Measurements from ENCODE around the gene CHKA. TPM values are rescaled to one million over a fixed set of nuclear protein-coding genes. Genes with fewer than 3 reads are reported as not detected.
"Not testable (repeated sequence)": the region's sequence is repeated elsewhere in the genome, so short reads cannot be mapped to it uniquely, and the experiment has no call there.

CHKA gene
- total RNA-seq, 1 donor from 2014 or later: 10.6 TPM

DNA sequence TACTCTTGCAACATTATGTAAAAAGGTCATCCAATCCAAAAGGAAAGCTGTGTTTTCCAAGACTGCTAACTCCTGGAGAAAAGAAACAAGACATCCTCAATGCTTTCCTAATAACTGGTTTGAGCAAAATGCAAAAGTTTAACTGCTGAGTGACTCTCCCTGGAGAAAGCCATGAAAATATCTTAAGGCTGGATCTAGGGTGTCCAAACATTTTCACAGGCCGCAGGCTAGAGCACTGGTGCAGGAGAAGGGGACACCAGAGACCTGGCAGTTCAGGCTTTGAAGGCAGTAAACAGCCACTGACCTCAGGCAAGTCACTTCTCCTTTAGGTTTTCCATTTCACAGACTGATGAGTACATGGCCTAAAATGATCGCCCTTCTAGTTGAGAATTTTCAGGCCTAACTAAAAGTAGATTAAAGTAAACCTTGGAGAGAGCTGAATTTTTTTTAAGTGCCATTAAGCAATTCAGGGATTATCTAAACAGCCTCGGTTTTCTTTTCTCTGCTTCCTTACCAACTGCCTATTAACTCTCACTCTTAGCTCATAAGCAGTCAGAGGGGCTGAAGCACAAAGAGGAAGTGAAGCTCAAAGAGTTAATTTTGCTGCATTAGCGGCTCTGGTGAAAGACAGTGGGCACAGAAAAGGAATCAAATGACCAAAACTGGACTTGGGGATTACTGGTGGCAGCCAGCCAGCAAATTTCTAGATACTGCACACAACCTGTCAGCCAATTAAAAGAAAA, 2.3 kb downstream of the CHKA start:
- intact Hi-C loops (cut with micrococcal nuclease): no loop called here
- DNase-seq (no peak), ATAC-seq (no peak)

DNA sequence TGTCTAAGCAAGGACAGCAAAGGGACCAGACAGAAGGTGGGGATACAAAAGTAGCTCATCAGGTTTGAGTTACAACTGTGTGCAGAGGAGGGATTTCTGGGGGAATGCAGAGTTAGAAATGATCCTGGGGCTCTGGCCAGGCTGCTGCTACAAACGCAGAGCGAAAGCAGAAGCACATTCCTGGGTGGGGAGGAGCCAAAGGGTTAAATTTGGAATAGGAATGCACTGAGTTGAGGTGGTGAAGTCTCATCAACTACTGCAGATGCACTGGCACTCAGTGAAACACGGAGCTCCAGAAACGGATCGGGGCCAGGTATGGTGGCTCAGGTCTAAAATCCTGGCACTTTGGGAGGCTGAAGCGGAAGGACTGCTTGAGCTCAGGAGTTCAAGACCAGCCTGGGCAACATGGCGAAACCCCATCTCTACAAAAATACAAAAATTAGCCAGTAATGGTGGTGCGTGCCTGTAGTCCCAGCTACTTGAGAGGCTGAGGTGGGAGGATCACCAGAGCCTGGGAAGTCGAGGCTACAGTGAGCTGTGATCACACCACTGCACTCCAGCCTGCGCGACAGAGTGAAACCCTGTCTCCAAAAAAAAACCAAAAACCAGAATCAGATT, 3.2 kb downstream of the CHKA start:
- ATAC-seq (peak; percentile 2), DNase-seq (no peak)
- intact Hi-C loops (cut with micrococcal nuclease): no loop called here

DNA sequence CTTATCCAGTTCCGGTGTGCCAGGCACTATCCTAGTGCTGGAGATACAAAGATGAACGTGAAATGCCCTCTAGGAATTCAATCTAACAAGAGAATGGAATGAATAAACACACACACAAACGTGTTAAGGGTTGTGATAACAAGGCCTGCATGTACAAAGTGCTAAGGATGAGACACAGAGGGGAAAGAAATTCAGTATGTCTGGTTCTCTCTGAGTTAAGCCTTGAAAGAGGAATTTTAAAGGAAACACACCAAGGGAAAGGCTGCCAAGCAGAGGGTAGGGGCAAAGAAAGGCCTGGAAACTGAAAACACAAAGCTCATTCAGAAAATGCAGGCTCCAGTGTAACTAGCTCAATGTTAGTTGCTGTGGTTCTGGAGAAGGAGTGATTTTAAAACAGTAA, 4.2 kb downstream of the CHKA start:
- ATAC-seq: no peak
- DNase-seq: no peak
- intact Hi-C loops (cut with micrococcal nuclease): no loop called here

DNA sequence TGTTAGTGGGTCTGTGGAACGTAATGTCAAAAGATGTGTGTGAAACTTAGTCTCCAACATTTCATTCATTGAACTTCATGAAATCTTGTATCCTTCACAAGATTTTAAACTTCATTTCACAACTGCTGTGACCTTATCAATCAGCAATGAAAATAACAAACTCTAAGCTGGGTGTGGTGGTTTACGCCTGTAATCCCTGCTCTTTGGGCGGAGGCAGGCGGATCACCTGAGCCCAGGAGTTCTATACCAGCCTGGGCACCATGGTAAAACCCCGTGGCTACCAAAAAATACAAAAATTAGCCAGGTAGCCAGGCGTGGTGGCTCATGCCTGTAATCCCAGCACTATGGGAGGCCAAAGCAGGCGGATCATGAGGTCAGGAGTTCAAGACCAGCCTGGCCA, 5.1 kb downstream of the CHKA start:
- ATAC-seq (no peak), DNase-seq (no peak)
- intact Hi-C loops (cut with micrococcal nuclease): no loop called here

DNA sequence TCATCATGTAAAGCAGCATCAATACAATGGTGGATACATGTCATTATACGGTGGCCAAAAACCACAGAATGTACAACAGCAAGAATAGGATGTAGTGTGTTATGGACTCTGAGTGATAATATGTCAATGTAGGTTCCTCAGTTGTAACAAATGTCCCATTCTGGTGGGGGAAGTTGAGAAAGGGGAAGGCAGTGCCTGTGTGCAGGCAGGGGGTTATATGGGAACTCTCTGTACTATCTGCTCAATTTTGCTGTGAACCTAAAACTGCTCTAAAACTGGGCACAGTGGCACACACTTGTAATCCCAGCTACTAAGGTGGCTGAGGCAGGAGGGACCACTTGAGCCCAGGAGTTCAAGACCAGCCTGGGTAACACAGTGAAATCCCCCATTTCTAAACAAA, 5.9 kb downstream of the CHKA start:
- intact Hi-C loops (cut with micrococcal nuclease): no loop called here
- DNase-seq (no peak), ATAC-seq (peak; percentile 30)

DNA sequence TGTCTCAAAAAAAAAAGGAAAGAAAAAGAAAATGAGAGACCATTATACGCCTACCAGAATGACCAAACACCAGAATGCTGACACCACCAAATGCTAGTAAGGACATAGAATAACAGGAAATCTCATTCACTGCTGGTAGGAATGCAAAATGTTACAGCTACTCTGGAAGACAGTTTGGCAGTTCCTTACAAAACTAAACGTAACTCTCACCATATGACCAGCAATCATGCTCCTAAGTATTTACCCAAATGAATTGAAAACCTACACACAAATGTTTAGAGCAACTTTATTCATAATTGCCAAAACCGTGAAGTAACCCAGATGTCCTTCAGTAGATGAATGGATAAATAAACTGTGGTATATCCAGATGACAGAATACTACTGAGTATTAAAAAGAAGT, 7.2 kb downstream of the CHKA start:
- no peak for DNase-seq
- peak; percentile 13 for ATAC-seq
- intact Hi-C loops (cut with micrococcal nuclease): no loop called here

DNA sequence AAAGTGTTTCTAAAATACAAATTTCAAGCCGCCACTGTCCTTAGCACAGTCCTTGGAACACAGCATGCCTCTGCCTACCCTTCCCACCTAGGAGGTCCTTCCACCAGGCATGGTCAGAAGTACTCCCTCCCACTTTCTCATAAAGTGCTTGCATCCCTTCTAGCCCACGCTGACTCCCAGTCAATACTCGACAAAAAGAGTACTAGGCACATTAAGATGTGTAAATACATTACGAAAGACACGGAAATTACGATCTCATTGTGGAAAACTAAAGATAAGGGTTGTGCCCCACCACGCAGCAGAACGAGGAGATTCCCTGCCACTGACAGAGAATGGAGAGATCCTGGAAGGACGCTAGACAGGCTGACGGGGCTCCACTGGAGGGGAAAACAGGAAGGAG, 13.5 kb downstream of the CHKA start:
- DNase-seq (no peak), ATAC-seq (no peak)
- intact Hi-C loops (cut with micrococcal nuclease): no loop called here

DNA sequence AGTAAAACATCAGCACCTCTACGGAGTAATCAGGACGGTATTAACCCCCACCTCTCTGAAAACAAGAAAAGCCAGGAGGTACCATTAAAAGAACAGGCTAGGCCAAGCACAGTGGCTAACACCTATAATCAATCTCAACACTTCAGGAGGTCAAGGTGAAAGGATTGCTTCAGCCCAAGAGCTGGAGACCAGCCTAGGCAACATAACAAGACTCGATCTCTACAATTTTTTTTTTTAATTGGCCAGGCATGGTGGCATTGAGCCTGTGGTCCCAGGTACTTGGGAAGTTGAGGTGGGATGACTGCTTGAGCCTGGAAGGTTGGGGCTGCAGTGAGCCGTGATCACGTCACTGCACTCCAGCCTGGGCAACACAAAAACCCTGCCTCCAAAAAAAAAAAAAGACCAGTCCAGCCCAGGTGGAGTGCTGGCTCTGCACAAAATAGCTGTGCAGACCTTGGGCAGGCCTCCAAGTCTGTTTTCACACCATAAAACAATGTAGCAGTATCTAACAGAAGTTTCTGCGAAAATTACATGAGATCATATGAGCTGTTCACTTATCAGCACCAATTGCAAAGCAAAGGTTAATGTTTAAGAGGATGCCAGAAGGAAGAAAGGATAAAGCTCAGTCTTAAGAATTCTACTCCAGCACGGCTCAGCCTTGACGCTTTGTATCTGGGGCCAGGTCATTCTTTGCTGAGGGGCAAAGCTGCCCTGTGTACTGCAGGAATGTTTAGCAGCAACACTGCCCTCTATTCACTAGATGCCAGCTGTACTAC, 14.8 kb downstream of the CHKA start:
- DNase-seq (no peak), ATAC-seq (peak; percentile 89)
- intact Hi-C loops (cut with micrococcal nuclease): no loop called here

DNA sequence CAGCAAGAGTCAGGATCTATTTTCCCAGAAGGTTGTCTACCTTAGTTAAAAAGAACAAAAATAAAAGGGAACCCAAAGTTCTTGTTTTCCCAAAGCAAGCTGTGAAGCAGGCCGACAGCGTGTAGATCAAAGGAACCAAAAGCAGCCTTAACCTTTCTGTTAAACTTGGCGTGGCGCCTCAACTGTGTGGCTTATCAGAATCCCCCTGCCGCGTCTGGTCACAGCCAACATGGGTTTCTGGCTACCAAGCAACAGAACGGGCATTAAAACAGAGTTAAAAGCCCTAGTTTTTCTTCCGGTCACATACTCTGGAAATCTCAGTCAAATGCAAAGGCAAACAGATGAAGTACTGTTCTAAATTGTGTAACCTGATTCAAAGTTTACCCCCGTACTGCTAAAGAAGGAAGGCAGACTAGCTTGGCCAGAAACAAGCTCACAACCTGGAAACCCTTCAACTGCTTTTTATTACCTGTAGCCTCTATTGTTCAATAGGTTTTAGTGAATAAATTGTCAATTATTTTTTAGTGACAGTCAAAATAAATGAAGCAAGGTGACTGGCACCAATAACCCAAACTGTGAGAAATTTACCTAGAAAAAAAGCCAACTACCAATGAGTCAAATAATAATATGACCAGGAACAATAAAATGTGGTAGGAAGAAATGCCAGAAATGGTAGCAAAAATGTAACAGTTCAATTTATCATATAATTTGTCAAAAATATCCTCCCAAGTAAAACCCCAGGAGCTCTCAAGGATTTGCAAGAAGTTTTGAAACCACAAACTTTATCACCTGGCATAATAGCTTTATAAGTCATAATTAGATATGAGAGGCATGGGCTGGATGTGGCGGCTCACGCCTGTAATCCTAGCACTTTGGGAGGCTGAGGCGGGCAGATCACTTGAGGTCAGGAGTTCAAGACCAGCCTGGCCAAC, 21.4 kb downstream of the CHKA start:
- DNase-seq: no peak
- peak; percentile 69 for ATAC-seq
- intact Hi-C loops (cut with micrococcal nuclease): no loop called here

DNA sequence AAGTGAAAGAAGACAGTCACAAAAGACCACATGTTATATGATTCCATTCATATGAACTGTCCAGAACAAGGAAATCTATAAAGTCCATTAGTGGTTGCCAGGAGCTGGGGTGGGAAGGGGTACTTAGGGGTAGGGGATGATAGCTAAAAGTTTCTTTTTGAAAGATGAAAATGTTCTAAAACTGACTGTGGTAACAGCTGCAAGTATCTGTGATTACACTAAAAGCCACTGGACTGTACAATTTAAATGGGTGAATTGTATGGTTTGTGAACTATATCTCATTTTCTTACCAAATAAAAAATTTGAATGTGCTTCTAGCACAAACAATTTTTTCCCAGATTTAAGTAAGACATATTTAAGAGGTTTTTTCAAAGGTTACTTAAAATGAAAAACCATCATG, 22.1 kb downstream of the CHKA start:
- intact Hi-C loops (cut with micrococcal nuclease): no loop called here
- DNase-seq (no peak), ATAC-seq (no peak)

DNA sequence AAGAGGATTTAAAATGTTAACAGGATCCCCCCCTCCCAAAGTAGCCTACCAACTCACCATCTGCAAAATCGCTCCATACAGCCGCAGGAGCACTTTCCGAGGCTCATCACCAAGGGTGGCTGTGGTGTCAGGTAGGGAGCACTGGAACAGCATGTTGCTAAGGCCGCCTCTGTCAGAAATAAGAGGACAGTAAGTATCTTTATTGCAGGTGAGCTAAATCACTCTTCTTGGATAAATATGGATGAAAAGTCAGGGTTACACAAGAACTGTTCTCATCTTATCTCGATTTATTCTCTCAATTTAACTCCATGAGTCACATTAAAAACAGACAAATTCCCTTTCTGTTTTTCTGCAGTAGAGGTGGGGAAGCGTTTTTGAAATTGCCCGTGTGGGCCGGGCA, 24.2 kb downstream of the CHKA start:
- DNase-seq (no peak), ATAC-seq (no peak)
- intact Hi-C loops (cut with micrococcal nuclease): no loop called here

DNA sequence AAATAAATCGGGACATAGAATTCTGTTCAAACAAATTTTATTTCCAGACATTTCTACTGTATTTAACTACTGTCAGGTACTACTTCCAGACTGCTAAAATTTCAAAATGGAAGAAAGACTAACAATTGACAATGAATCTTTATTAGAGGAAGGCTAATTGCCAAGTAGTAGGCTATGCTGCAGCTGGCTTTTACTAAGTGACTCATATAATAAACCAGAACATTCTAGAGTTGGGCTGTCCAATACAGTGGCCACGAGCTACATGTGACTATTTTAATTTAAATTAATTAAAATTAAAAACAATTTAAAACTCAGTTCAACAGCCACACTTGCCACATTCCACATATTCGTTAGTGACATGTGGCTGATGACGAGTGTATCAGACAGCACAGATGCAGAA, 27.6 kb downstream of the CHKA start:
- intact Hi-C loops (cut with micrococcal nuclease): no loop called here

DNA sequence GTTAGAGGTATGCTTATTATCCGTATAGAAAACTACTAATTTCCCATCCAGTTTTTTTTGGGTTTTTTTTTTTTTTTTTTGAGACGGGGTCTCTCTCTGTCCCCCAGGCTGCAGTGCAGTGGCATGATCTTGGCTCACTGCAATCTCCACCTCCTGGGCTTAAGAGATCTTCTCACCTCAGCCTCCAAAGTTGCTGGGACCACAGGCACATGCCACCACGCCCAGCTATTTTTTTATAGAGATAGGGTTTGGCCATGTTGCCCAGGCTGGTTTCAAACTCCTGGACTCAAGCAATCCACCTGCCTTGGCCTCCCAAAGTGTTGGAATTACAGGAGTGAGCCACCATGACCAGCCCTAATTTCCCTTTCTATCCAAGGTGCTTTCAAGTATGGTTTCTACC, 28.2 kb downstream of the CHKA start:
- DNase-seq; ATAC-seq; intact Hi-C loops (cut with micrococcal nuclease): not testable (repeated sequence)

More for the DNA sequence above, 27.6 kb downstream of the CHKA start:
- no peak for ATAC-seq
- no peak for DNase-seq

DNA sequence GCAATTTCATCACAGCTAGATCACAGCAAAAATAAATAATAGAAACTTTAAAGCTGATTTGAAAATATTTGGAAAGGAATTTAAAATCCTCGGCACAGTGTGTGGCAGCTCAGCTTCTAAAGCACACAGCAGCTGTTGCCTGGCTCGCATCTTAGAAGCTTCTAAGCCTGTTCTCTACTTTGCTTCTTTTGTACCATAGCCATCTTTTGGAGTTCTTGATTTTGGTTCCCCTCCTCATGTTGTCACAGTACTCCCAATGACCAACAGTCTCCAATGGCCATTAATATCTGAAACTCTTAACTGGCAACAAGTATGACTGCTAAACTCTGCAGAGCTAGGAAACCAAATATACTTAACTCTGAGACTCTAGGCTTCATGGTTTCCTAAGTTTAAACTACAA, 28.8 kb downstream of the CHKA start:
- ATAC-seq: no peak
- DNase-seq: no peak
- intact Hi-C loops (cut with micrococcal nuclease): no loop called here

DNA sequence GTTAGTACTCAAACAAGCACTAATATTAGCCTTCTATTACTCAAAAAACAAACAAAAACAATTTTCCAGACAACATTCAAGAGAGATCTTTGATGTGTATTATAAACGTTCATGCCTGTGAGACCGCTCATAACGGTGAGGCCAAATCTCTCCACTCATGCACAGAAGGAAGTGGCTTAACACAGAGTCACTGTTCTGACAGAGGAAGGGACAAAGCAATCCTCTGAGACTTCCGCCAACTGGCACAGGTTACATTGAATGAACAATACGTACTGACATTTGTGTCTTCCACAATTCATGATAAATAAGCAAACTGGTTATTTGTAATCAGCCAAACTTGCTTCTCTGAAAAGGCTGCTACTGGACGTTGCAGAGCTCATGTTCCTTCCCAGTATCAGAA, 30.5 kb downstream of the CHKA start:
- ATAC-seq (peak; percentile 81), DNase-seq (no peak)
- intact Hi-C loops (cut with micrococcal nuclease): no loop called here

DNA sequence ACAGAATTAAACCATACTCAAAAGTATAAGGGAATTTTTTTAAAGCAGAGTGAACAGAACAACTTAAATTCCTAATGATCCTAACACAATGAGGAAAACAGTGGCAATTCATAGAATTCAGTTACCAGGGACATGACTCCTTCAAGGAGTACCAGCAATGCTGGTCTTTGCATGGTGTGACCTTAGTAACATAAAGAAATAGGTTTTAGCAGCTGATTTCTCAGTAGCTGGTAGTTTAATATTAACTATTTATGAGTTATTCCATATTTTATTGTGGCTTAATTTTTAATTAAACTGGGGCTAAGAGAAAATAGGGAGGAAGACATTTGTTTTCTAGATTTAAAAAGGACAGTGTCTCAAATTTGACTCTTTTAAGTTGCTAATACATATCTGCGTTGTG, 30.9 kb downstream of the CHKA start:
- DNase-seq: no peak
- no peak for ATAC-seq
- intact Hi-C loops (cut with micrococcal nuclease): no loop called here

DNA sequence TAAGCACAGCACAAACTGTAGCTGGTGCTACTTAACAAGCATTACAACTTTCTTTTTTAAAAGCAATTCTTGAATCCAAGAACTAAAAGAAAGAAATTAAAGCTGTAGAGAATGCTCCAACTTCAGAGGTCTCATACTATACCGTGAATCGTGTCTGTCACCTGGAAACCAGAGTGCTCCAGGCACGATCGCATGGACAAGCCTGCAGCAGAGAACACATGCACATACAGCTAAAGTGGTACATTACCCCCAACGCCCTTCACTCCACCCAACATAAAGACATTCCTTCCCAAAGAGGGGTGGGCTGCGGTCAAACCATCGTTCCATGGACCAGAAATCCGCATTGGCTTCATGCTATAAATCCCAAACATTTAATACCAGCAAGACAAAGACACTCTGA, 31.5 kb downstream of the CHKA start:
- ATAC-seq: no peak
- DNase-seq: no peak
- intact Hi-C loops (cut with micrococcal nuclease): no loop called here

DNA sequence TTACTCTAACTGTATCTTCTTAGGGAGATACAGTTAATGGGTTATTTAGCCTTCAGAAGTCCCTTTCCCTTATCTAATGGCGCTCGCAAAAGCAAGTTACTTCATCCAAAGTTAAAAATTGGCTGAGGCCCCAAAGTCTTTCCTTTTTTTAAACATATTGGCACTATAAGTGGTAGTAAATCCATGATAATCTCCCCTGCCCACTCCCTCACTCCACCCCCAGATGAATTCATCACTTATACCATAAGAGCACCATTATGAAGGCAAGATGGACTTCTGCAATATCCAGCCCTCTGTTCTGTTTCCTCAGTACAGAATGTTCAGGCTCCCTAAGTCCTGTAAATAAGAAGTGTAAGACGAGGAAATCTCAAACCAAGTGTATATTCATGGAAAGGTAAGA, 37.7 kb downstream of the CHKA start:
- no peak for DNase-seq
- intact Hi-C loops (cut with micrococcal nuclease): no loop called here
- ATAC-seq: no peak

DNA sequence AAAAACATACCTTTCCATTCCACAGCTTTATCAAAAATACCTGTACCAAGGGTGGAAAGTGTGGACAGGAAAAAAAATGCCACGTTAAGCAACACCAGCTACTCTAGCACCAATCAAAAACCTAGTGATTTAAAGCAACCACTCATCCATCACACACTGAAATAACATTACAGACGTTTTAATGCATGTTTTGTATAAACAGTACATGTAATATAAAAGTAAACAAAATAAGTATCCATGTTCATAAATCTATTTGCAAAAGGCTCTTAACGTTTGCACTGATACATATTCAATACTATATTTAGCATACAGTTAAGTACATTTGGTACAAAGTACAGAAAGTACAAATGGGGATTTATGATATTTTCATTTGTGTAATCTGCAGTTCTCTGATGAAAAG, 38.7 kb downstream of the CHKA start:
- no peak for DNase-seq
- intact Hi-C loops (cut with micrococcal nuclease): no loop called here
- no peak for ATAC-seq

DNA sequence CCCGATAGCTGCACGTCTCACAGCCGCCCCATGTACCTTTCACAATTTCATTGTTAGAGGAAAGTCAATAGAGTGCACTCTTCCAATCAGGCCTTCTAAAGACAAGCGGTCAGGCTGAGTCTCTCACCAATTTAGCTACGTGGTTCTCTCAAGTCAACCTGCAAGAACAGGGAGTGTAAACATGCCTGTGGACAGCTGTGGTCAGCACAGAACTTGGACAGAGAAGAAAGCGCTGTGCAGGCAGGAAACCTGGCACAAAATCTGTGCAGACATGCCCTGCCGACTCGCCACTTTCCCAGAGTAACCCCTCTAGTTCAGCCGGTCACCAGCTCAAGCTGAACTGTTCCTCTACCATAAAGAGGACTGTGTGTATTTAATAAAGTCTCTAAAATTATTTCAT, 39.5 kb downstream of the CHKA start:
- intact Hi-C loops (cut with micrococcal nuclease): no loop called here
- no peak for ATAC-seq

More for the DNA sequence above, 39.5 kb downstream of the CHKA start:
- DNase-seq: no peak
